Fibroblast of lung (primary cell): ENCODE data around the gene ROBO4. TPM values are rescaled to one million over a fixed set of nuclear protein-coding genes. Genes with fewer than 3 reads are reported as not detected.
A peak's percentile ranks its signal among the peaks of the same experiment; 100 is the strongest.

Experiments used
- DNase-seq, 2 donors: peaks; one replicate each; pipeline versions ENCODE4 v3.0.0 to v3.0.0-alpha.2; 2010; ENCODE audit warnings: low read depth in 2 of 2
- H2AFZ ChIP-seq: 2 replicates; pipeline ENCODE4 v1.5.1; 2012; ENCODE audit warnings: low read length, control low read depth, inconsistent platforms
- H3K27ac ChIP-seq: 2 replicates; pipeline ENCODE4 v1.5.1; 2011; ENCODE audit warnings: low read length, control low read depth; ENCODE audit not compliant: insufficient read depth
- H3K27me3 ChIP-seq: 2 replicates; pipeline ENCODE4 v1.5.1; 2011; ENCODE audit warnings: mild to moderate bottlenecking, low read length; ENCODE audit not compliant: control insufficient read depth, insufficient read depth
- H3K36me3 ChIP-seq: 2 replicates; pipeline ENCODE4 v1.5.1; 2011; ENCODE audit warnings: low read length; ENCODE audit not compliant: control insufficient read depth, insufficient read depth
- H3K4me1 ChIP-seq: 2 replicates; pipeline ENCODE4 v1.5.1; 2011; ENCODE audit warnings: low read length; ENCODE audit not compliant: control insufficient read depth, insufficient read depth; ENCODE audit errors: extremely low read depth
- H3K4me2 ChIP-seq: 2 replicates; pipeline ENCODE4 v1.5.1; 2011; ENCODE audit warnings: low read length, control low read depth; ENCODE audit not compliant: insufficient read depth; ENCODE audit errors: extremely low read depth
- H3K4me3 ChIP-seq, 4 experiments: fragments of 200-600 bp in 1 of 4; sonication (generic) in 1 of 4; replicated peaks in 1 of 4; 2 replicates each; pipeline ENCODE4 v1.5.1; 2011 to 2016; ENCODE audit warnings: low read length in 4 of 4, low read depth in 3 of 4, mild to moderate bottlenecking in 3 of 4, control low read depth in 2 of 4, inconsistent platforms in 1 of 4, mixed read lengths in 1 of 4; ENCODE audit not compliant: insufficient read depth in 1 of 4; ENCODE audit errors: control extremely low read depth in 1 of 4
- H3K79me2 ChIP-seq: 2 replicates; pipeline ENCODE4 v1.5.1; 2012; ENCODE audit warnings: mild to moderate bottlenecking, low read length, inconsistent platforms; ENCODE audit not compliant: control insufficient read depth, insufficient read depth
- H3K9ac ChIP-seq: 2 replicates; pipeline ENCODE4 v1.5.1; 2011; ENCODE audit warnings: mild to moderate bottlenecking, low read length, control low read depth; ENCODE audit not compliant: insufficient read depth
- H3K9me3 ChIP-seq: 2 replicates; pipeline ENCODE4 v1.5.1; 2012; ENCODE audit warnings: low read depth, low read length; ENCODE audit not compliant: control insufficient read depth, insufficient read depth
- H4K20me1 ChIP-seq: 2 replicates; pipeline ENCODE4 v1.5.1; 2011; ENCODE audit warnings: low read length; ENCODE audit not compliant: control insufficient read depth, insufficient read depth; ENCODE audit errors: extremely low read depth
- CTCF ChIP-seq, 2 donors: IDR thresholded peaks in 1 of 2; conservative IDR thresholded peaks in 1 of 2; 1 replicate in 1 of 2; 2 replicates in 1 of 2; pipeline ENCODE4 v1.5.1; 2011 to 2012; ENCODE audit warnings: low read length in 2 of 2, control low read depth in 1 of 2, inconsistent platforms in 1 of 2, low read depth in 1 of 2, mild to moderate bottlenecking in 1 of 2
- EZH2 ChIP-seq: IDR thresholded peaks from 2 replicates; pipeline ENCODE4 v1.5.1; 2012; ENCODE audit warnings: low read length, control low read depth, mild to moderate bottlenecking; ENCODE audit errors: missing control alignments
- polyA plus RNA-seq, 2 donors: library from polyadenylated mRNA; depleted of rRNA in 1 of 2; stranded (reverse) in 1 of 2; unstranded in 1 of 2; fragments of >200 nt; gene quantifications; 2 replicates each; pipeline ENCODE4 v1.2.1, GENCODE V29; 2011 to 2012; ENCODE audit warnings: missing spikeins in 1 of 2
- total RNA-seq: library from RNA; depleted of rRNA; stranded (reverse); fragments of >200 nt; gene quantifications from 2 replicates; pipeline ENCODE4 v1.2.1, GENCODE V29; 2014

Gene ROBO4
- total and polyA plus RNA-seq, 2 donors (not counting 1 experiment from before 2014, with no cell fraction given) = 0.45 to 0.66 TPM

DNA sequence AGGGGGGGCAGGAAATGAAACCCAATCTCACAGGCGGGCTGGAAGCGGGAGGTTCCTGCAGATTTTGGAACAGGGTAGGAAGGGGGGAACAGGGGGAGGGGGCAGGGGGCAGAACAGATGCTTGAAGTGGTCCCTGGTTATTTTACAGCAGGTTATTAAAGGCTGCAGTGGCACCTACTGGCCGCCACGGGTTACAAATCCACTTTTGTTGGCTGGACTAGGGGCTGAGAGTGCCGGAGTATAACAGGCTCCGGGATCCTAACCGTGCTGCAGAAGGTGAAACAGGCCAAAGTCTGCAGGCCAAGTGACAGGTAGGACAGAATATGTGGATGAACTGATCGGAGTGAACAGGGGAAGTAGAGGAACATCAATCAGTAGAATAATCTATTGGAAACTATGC is 30.0 kb downstream of the ROBO4 start:
- Histone ChIP-seq H3K9ac (no peak overlapping the region), H3K36me3 (no peaks in the 10 kb centered on the region), H3K9me3 (no peaks in the 10 kb centered on the region), H3K27ac (no peak overlapping the region), H4K20me1 (no peaks in the 10 kb centered on the region), H3K79me2 (no peaks in the 10 kb centered on the region), H3K4me2 (peak overlapping the region; percentile 5), H3K4me3 (no peak overlapping the region), H3K27me3 (peaks cover 76% of the 10 kb centered on the region), H3K4me1 (peaks cover 2% of the 10 kb centered on the region), H2AFZ (no peak overlapping the region)
- DNase-seq = peak; percentile 24 to 48
- TF ChIP-seq CTCF (conservative IDR thresholded peaks at IDR 0.05 in 1 of 2, IDR thresholded peaks at IDR 0.05 in 1 of 2; ENCODE audit: low read depth in 1 of 2, low read length in 2 of 2) (peak; percentile 46 to 64), EZH2 (no peak)

- Histone ChIP-seq H3K4me2 (peak overlapping the region; percentile 13), H2AFZ (no peak overlapping the region)
- peak; percentile 22 to 27 for DNase-seq
Measured at GRCh38 chr11:124865902-124866851, 31.5 kb downstream of the ROBO4 start.

More at GRCh38 chr11:124865902-124866851, 31.5 kb downstream of the ROBO4 start:
- Histone ChIP-seq H3K4me1 (peaks cover 2% of the 10 kb centered on the region), H3K27me3 (peaks cover 82% of the 10 kb centered on the region), H3K36me3 (no peaks in the 10 kb centered on the region), H3K27ac (no peak overlapping the region), H3K9ac (no peak overlapping the region), H3K9me3 (no peaks in the 10 kb centered on the region), H3K79me2 (no peaks in the 10 kb centered on the region), H3K4me3 (peak overlapping the region in 3 of 4 experiments; percentile 11 to 33 (median 27)), H4K20me1 (no peaks in the 10 kb centered on the region)
- TF ChIP-seq CTCF (conservative IDR thresholded peaks at IDR 0.05 in 1 of 2, IDR thresholded peaks at IDR 0.05 in 1 of 2; ENCODE audit: low read depth in 1 of 2, low read length in 2 of 2) (peak; percentile 59 to 66), EZH2 (peak; percentile 84)
